DND-41 (cell line): Measurements from ENCODE around the gene REPS1.

Experiments used
- CTCF ChIP-seq: IDR thresholded peaks from 2 replicates; pipeline ENCODE4 v1.5.1; 2012; ENCODE audit warnings: borderline replicate concordance, low read length, moderate library complexity, mild to moderate bottlenecking; ENCODE audit not compliant: poor library complexity, severe bottlenecking; ENCODE audit errors: extremely low read depth
- EZH2 ChIP-seq: IDR thresholded peaks from 3 replicates; pipeline ENCODE4 v1.6.1; 2012; ENCODE audit warnings: borderline replicate concordance, low read depth, mild to moderate bottlenecking, moderate library complexity, low read length, inconsistent platforms; ENCODE audit not compliant: severe bottlenecking

- no peak for TF ChIP-seq EZH2
- no peak for TF ChIP-seq CTCF
Measured at GRCh38 chr6:138965971-138966370, 22.1 kb downstream of the REPS1 start.
